Measurements from ENCODE around the gene CHST9. TPM values are rescaled to one million over a fixed set of nuclear protein-coding genes. Genes with fewer than 3 reads are reported as not detected.

The CHST9 gene
- total and polyA plus RNA-seq, 2 of the 13 experiments (the other 11 are each of a cell fraction or from before 2014, with no cell fraction given), result 3.2 to 9.6 TPM

DNA sequence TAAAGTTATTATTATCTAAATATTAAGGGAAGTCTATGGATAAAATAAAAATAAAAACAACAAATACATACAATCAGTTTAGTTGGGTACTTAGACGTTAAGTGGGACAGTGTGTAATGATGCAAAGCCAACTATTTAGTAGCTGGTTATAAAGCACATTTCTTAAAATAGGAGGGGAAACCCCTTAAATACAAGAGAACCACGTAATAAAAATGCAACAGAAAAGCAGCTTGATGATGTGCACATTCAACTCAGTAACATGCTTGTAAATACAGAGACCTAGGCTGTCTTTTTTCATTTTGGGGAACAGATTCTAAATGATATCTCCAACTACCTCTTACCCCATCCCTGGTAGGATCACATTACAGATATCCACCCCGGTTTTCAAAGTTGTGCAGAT, 185.3 kb downstream of the CHST9 start:
- BruUV-seq (replicated peaks), result no TSS peak
- TF ChIP-seq, protein P1, sequence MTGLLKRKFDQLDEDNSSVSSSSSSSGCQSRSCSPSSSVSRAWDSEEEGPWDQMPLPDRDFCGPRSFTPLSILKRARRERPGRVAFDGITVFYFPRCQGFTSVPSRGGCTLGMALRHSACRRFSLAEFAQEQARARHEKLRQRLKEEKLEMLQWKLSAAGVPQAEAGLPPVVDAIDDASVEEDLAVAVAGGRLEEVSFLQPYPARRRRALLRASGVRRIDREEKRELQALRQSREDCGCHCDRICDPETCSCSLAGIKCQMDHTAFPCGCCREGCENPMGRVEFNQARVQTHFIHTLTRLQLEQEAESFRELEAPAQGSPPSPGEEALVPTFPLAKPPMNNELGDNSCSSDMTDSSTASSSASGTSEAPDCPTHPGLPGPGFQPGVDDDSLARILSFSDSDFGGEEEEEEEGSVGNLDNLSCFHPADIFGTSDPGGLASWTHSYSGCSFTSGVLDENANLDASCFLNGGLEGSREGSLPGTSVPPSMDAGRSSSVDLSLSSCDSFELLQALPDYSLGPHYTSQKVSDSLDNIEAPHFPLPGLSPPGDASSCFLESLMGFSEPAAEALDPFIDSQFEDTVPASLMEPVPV (CRISPR knock-in tag; IDR thresholded peaks at IDR 0.05), result no peak
- no peak for TF ChIP-seq HHEX (CRISPR knock-in tag; IDR thresholded peaks at IDR 0.05)
- no peak for TF ChIP-seq ISL2 (CRISPR knock-in tag; IDR thresholded peaks at IDR 0.05)
- no peak for TF ChIP-seq THYN1 (CRISPR knock-in tag; IDR thresholded peaks at IDR 0.05; ENCODE audit: borderline replicate concordance, low read depth)
- TF ChIP-seq ZNF616 (CRISPR knock-in tag; IDR thresholded peaks at IDR 0.05; ENCODE audit: low read depth), result no peak
- no peak for TF ChIP-seq AGO2 (optimal IDR thresholded peaks at IDR 0.05; ENCODE audit: low read depth, low read length)
- TF ChIP-seq, protein P2, sequence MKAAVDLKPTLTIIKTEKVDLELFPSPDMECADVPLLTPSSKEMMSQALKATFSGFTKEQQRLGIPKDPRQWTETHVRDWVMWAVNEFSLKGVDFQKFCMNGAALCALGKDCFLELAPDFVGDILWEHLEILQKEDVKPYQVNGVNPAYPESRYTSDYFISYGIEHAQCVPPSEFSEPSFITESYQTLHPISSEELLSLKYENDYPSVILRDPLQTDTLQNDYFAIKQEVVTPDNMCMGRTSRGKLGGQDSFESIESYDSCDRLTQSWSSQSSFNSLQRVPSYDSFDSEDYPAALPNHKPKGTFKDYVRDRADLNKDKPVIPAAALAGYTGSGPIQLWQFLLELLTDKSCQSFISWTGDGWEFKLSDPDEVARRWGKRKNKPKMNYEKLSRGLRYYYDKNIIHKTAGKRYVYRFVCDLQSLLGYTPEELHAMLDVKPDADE (CRISPR knock-in tag; IDR thresholded peaks at IDR 0.05), result no peak
- no peak for TF ChIP-seq RAD51 (IDR thresholded peaks at IDR 0.05; ENCODE audit: borderline replicate concordance)
- no peak for TF ChIP-seq NONO (IDR thresholded peaks at IDR 0.05)
- TF ChIP-seq NONO (CRISPR knock-in tag; conservative IDR thresholded peaks at IDR 0.05), result no peak
- TF ChIP-seq ZNF224 (CRISPR knock-in tag; IDR thresholded peaks at IDR 0.05), result no peak
- TF ChIP-seq, protein P3, sequence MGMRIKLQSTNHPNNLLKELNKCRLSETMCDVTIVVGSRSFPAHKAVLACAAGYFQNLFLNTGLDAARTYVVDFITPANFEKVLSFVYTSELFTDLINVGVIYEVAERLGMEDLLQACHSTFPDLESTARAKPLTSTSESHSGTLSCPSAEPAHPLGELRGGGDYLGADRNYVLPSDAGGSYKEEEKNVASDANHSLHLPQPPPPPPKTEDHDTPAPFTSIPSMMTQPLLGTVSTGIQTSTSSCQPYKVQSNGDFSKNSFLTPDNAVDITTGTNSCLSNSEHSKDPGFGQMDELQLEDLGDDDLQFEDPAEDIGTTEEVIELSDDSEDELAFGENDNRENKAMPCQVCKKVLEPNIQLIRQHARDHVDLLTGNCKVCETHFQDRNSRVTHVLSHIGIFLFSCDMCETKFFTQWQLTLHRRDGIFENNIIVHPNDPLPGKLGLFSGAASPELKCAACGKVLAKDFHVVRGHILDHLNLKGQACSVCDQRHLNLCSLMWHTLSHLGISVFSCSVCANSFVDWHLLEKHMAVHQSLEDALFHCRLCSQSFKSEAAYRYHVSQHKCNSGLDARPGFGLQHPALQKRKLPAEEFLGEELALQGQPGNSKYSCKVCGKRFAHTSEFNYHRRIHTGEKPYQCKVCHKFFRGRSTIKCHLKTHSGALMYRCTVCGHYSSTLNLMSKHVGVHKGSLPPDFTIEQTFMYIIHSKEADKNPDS (CRISPR knock-in tag; IDR thresholded peaks at IDR 0.05), result no peak
- TF ChIP-seq PHF5A (CRISPR knock-in tag; IDR thresholded peaks at IDR 0.05; ENCODE audit: low read depth, unreplicated experiment), result no peak
- TF ChIP-seq, protein P4, sequence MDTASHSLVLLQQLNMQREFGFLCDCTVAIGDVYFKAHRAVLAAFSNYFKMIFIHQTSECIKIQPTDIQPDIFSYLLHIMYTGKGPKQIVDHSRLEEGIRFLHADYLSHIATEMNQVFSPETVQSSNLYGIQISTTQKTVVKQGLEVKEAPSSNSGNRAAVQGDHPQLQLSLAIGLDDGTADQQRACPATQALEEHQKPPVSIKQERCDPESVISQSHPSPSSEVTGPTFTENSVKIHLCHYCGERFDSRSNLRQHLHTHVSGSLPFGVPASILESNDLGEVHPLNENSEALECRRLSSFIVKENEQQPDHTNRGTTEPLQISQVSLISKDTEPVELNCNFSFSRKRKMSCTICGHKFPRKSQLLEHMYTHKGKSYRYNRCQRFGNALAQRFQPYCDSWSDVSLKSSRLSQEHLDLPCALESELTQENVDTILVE (CRISPR knock-in tag; IDR thresholded peaks at IDR 0.05), result no peak
- TF ChIP-seq, protein P5, sequence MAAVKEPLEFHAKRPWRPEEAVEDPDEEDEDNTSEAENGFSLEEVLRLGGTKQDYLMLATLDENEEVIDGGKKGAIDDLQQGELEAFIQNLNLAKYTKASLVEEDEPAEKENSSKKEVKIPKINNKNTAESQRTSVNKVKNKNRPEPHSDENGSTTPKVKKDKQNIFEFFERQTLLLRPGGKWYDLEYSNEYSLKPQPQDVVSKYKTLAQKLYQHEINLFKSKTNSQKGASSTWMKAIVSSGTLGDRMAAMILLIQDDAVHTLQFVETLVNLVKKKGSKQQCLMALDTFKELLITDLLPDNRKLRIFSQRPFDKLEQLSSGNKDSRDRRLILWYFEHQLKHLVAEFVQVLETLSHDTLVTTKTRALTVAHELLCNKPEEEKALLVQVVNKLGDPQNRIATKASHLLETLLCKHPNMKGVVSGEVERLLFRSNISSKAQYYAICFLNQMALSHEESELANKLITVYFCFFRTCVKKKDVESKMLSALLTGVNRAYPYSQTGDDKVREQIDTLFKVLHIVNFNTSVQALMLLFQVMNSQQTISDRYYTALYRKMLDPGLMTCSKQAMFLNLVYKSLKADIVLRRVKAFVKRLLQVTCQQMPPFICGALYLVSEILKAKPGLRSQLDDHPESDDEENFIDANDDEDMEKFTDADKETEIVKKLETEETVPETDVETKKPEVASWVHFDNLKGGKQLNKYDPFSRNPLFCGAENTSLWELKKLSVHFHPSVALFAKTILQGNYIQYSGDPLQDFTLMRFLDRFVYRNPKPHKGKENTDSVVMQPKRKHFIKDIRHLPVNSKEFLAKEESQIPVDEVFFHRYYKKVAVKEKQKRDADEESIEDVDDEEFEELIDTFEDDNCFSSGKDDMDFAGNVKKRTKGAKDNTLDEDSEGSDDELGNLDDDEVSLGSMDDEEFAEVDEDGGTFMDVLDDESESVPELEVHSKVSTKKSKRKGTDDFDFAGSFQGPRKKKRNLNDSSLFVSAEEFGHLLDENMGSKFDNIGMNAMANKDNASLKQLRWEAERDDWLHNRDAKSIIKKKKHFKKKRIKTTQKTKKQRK (IDR thresholded peaks at IDR 0.05; ENCODE audit: low read length), result no peak
- TF ChIP-seq ZNF605 (CRISPR knock-in tag; IDR thresholded peaks at IDR 0.05), result no peak
- no peak for TF ChIP-seq ZMYM4 (CRISPR knock-in tag; IDR thresholded peaks at IDR 0.05)
- H3K9ac ChIP-seq (ENCODE audit: insufficient read depth, low read depth, low read length), result no peak overlapping the region
- H2AFZ ChIP-seq (ENCODE audit: low read length), result no peak overlapping the region
- 73% methylated on average over 3 of the region's 3 CpGs for whole genome bisulfite sequencing (ENCODE audit: low lambda C conversion rate)
- H3K36me3 ChIP-seq (replicated peaks in 1 of 2; ENCODE audit: control insufficient read depth in 1 of 2, insufficient read depth in 2 of 2, low read length in 2 of 2), result peaks cover 0 to 1% of the 10 kb centered on the region in 2 experiments; a peak in 1 of 5 replicates
- no peak for FAIRE-seq
- POLR2A ChIA-PET, result no interaction called here
- in situ Hi-C loops (cut with HindIII; ENCODE audit: extremely low pct_ligation_motif_present, low pct_unique_long_range_greater_than_20kb), result no loop called here
- intact Hi-C loops (cut with micrococcal nuclease; ENCODE audit: unreplicated experiment), result loop anchor here (5.0 to 10.0 kb wide), 2 partner anchors 187 to 375 kb away; no protein-coding TSS in a partner anchor
- CTCF ChIA-PET (ENCODE audit: low intra/inter-chr PET ratio, low total read pairs), result no interaction called here
- DNase-seq (ENCODE audit: low spot score), result no peak
- no peaks in the 10 kb centered on the region for H3K79me2 ChIP-seq (ENCODE audit: insufficient read depth, low read length)
- no peaks in the 10 kb centered on the region for H3K27me3 ChIP-seq (ENCODE audit: control insufficient read depth in 1 of 2, insufficient read depth in 2 of 2, low read length in 2 of 2)
- no peaks in the 10 kb centered on the region for H4K20me1 ChIP-seq (ENCODE audit: insufficient read depth, low read length)
- ATAC-seq, result no peak
- H3K27ac ChIP-seq (ENCODE audit: extremely low read length, insufficient read depth, low read length), result no peak overlapping the region
- H3K4me2 ChIP-seq (ENCODE audit: low read depth, low read length), result no peak overlapping the region
- H3K9me3 ChIP-seq (ENCODE audit: low read length), result no peaks in the 10 kb centered on the region
- no peaks in the 10 kb centered on the region for H3K4me1 ChIP-seq (ENCODE audit: insufficient read depth, low read length)
- H3K4me3 ChIP-seq (replicated peaks in 1 of 3; ENCODE audit: insufficient read depth in 1 of 3, low read depth in 2 of 3, low read length in 3 of 3), result no peak overlapping the region
